SK-N-SH (cell line): ENCODE measurements around the gene MRPL12.

Experiments used
- CTCF ChIP-seq: fragments of 200-600 bp; sonication (generic); IDR thresholded peaks from 2 replicates; pipeline ENCODE4 v1.6.1; 2017; ENCODE audit warnings: antibody characterized with exemption, mild to moderate bottlenecking, moderate library complexity
- EP300 ChIP-seq, 2 experiments: IDR thresholded peaks; 2 replicates each; pipeline versions ENCODE4 v1.4.0 to v1.6.1; 2012; ENCODE audit warnings: borderline replicate concordance in 1 of 2, low read depth in 1 of 2, low read length in 1 of 2
- FOXM1 ChIP-seq: IDR thresholded peaks from 2 replicates; pipeline ENCODE4 v1.4.0; 2012; ENCODE audit warnings: low read depth, mild to moderate bottlenecking
- GATA2 ChIP-seq: sonication (generic); formaldehyde crosslinking; IDR thresholded peaks from 2 replicates; pipeline ENCODE4 v1.5.0; 2020; ENCODE audit warnings: mild to moderate bottlenecking, missing genetic modification reagents
- MAX ChIP-seq: IDR thresholded peaks from 2 replicates; pipeline ENCODE4 v1.4.0; 2012; ENCODE audit warnings: low read depth
- NFIC ChIP-seq: IDR thresholded peaks from 2 replicates; pipeline ENCODE4 v1.4.0; 2012; ENCODE audit warnings: borderline replicate concordance
- POLR2AphosphoS5 ChIP-seq: IDR thresholded peaks from 2 replicates; pipeline ENCODE4 v1.6.1; 2012; ENCODE audit warnings: low read depth, low read length
- RAD21 ChIP-seq: IDR thresholded peaks from 2 replicates; pipeline ENCODE4 v1.6.1; 2012; ENCODE audit warnings: mild to moderate bottlenecking, low read length
- REST ChIP-seq: IDR thresholded peaks from 2 replicates; pipeline ENCODE4 v1.6.1; 2012; ENCODE audit warnings: mild to moderate bottlenecking, low read depth, low read length, moderate library complexity
- RFX5 ChIP-seq: IDR thresholded peaks from 2 replicates; pipeline ENCODE4 v1.6.1; 2012; ENCODE audit warnings: mild to moderate bottlenecking, improper control_type of control experiment, low read length
- TAF1 ChIP-seq: IDR thresholded peaks from 2 replicates; pipeline ENCODE4 v1.6.1; 2012; ENCODE audit warnings: low read depth, mild to moderate bottlenecking, low read length, moderate library complexity, borderline replicate concordance
- YY1 ChIP-seq: IDR thresholded peaks from 2 replicates; pipeline ENCODE4 v1.4.0; 2012; ENCODE audit warnings: low read depth, mild to moderate bottlenecking
- ZBTB33 ChIP-seq: IDR thresholded peaks from 2 replicates; pipeline ENCODE4 v1.4.0; 2012; ENCODE audit warnings: low read depth, borderline replicate concordance

- TF ChIP-seq CTCF (no peak), TAF1 (no peak), POLR2AphosphoS5 (no peak), NFIC (no peak), REST (no peak), ZBTB33 (no peak), EP300 (IDR thresholded peaks at IDR 0.05; ENCODE audit: borderline replicate concordance in 1 of 2, low read depth in 1 of 2, low read length in 1 of 2) (no peak), MAX (peak; percentile 99), YY1 (peak; percentile 75), RAD21 (no peak), RFX5 (no peak), FOXM1 (no peak), GATA2 (CRISPR knock-in tag) (no peak)
These were observed 37.7 kb upstream of the MRPL12 start for GRCh38 chr17:81665205-81666091.
